HCT116 (cell line): ENCODE results near the gene PSMA6. TPM values are rescaled to one million over a fixed set of nuclear protein-coding genes. Genes with fewer than 3 reads are reported as not detected.

Experiments used
- ATAC-seq: fragments of 200-7000 bp; cut with Tn5 transposase; 2 replicates; pipeline ENCODE4 v1.9.1; 2020; ENCODE audit warnings: mild to moderate bottlenecking, moderate library complexity
- BruUV-seq: library from RNA; stranded (reverse); fragments of 400-500 nt; replicated peaks from 2 replicates; lab custom pipeline; 2021; lab: Mats Ljungman, UMichigan
- CTCF ChIA-PET: fragments of 300-600 bp; sonication (Branson Sonifier 250); formaldehyde crosslinking; loops from one replicate; lab custom pipeline; 2021; ENCODE audit warnings: antibody characterized with exemption; lab: Charles Lee
- POLR2A ChIA-PET: fragments of 300-600, 350-600 bp; sonication (Branson Sonifier 250); formaldehyde crosslinking; loops from one replicate; lab custom pipeline; 2021; ENCODE audit warnings: antibody characterized with exemption; lab: Charles Lee
- RAD21 ChIA-PET, 2 experiments: fragments of 300-600 bp; sonication (Branson Sonifier 250); formaldehyde crosslinking; loops; one replicate each; lab custom pipeline; 2023; ENCODE audit warnings: low total read pairs in 2 of 2; ENCODE audit not compliant: uncharacterized antibody in 2 of 2, unreplicated experiment in 2 of 2, low non-redundant PET in 1 of 2; lab: Charles Lee
- DNase-seq: peaks from one replicate; pipeline ENCODE4 v3.0.0-alpha.2; 2010; ENCODE audit warnings: low read depth, low spot score
- H2AFZ ChIP-seq: fragments of 200-600 bp; shearing (Covaris generic), sonication (generic); 2 replicates; pipeline ENCODE4 v1.6.1; 2017; ENCODE audit warnings: low read depth, mixed run types, mixed read lengths, antibody characterized with exemption, low read length; ENCODE audit not compliant: poor library complexity, severe bottlenecking
- H3K27ac ChIP-seq: 2 replicates; pipeline ENCODE4 v1.5.1; 2012; ENCODE audit warnings: low read depth, low read length
- H3K27me3 ChIP-seq: fragments of 200-600 bp; sonication (generic); 2 replicates; pipeline ENCODE4 v1.6.1; 2016; ENCODE audit warnings: mixed run types, low read length, mixed read lengths; ENCODE audit not compliant: insufficient read depth
- H3K36me3 ChIP-seq, 2 experiments: fragments of 200-500 bp in 1 of 2; fragments of 200-600 bp in 1 of 2; sonication (Bioruptor generic) in 1 of 2; sonication (generic) in 1 of 2; 2 replicates each; pipeline versions ENCODE4 v1.5.1 to v1.6.1; 2014 to 2016; ENCODE audit warnings: low read length in 2 of 2, inconsistent platforms in 1 of 2, mixed read lengths in 1 of 2, mixed run types in 1 of 2; ENCODE audit not compliant: insufficient read depth in 2 of 2, control insufficient read depth in 1 of 2
- H3K4me1 ChIP-seq, 2 experiments: fragments of 200-600 bp in 1 of 2; sonication (generic) in 1 of 2; 2 replicates each; pipeline versions ENCODE4 v1.5.1 to v1.6.1; 2012 to 2017; ENCODE audit warnings: low read length in 2 of 2, inconsistent platforms in 1 of 2, mild to moderate bottlenecking in 1 of 2, mixed read lengths in 1 of 2, mixed run types in 1 of 2, moderate library complexity in 1 of 2; ENCODE audit not compliant: insufficient read depth in 2 of 2, control insufficient read depth in 1 of 2
- H3K4me2 ChIP-seq: fragments of 200-600 bp; sonication (generic); 2 replicates; pipeline ENCODE4 v1.6.1; 2017; ENCODE audit warnings: mixed run types, low read length, mixed read lengths
- H3K4me3 ChIP-seq, 2 experiments: fragments of 200-600 bp in 1 of 2; sonication (generic) in 1 of 2; replicated peaks in 1 of 2; 2 replicates each; pipeline ENCODE4 v1.5.1; 2011 to 2016; ENCODE audit warnings: low read length in 2 of 2, control low read depth in 1 of 2, low read depth in 1 of 2, mild to moderate bottlenecking in 1 of 2, mixed read lengths in 1 of 2, mixed run types in 1 of 2
- H3K79me2 ChIP-seq: fragments of 200-600 bp; sonication (generic); 2 replicates; pipeline ENCODE4 v1.6.1; 2017; ENCODE audit warnings: mild to moderate bottlenecking, mixed run types, low read length, moderate library complexity, mixed read lengths; ENCODE audit not compliant: insufficient read depth
- H3K9ac ChIP-seq: fragments of 200-600 bp; sonication (generic); 2 replicates; pipeline ENCODE4 v1.6.1; 2016; ENCODE audit warnings: low read length, mixed read lengths
- H3K9me2 ChIP-seq: fragments of 200-600 bp; sonication (generic), shearing (Covaris generic); 2 replicates; pipeline ENCODE4 v1.6.1; 2017; ENCODE audit warnings: mixed run types, mild to moderate bottlenecking, moderate library complexity; ENCODE audit not compliant: insufficient read depth
- H3K9me3 ChIP-seq, 2 experiments: fragments of 200-500 bp in 1 of 2; fragments of 200-600 bp in 1 of 2; sonication (Bioruptor generic) in 1 of 2; sonication (generic) in 1 of 2; 2 replicates each; pipeline ENCODE4 v1.6.1; 2014 to 2017; ENCODE audit warnings: low read length in 2 of 2, mixed read lengths in 2 of 2, inconsistent platforms in 1 of 2, low read depth in 1 of 2, mild to moderate bottlenecking in 1 of 2, mixed run types in 1 of 2, moderate library complexity in 1 of 2; ENCODE audit not compliant: control insufficient read depth in 1 of 2, insufficient read depth in 1 of 2
- H4K20me1 ChIP-seq: fragments of 200-600 bp; sonication (generic), shearing (Covaris generic); 2 replicates; pipeline ENCODE4 v1.6.1; 2017; ENCODE audit warnings: mixed run types, mild to moderate bottlenecking, moderate library complexity; ENCODE audit not compliant: insufficient read depth
- ATF3 ChIP-seq: IDR thresholded peaks from 2 replicates; pipeline ENCODE4 v1.6.1; 2012
- CBX3 ChIP-seq: IDR thresholded peaks from 2 replicates; pipeline ENCODE4 v1.6.1; 2012; ENCODE audit warnings: low read depth
- CTCF ChIP-seq, 3 experiments: fragments of 200-600 bp in 1 of 3; sonication (generic) in 1 of 3; IDR thresholded peaks in 2 of 3; conservative IDR thresholded peaks in 1 of 3; 2 replicates each; pipeline ENCODE4 v1.5.1; 2012 to 2017; ENCODE audit warnings: low read depth in 2 of 3, low read length in 2 of 3, antibody characterized with exemption in 1 of 3, borderline replicate concordance in 1 of 3, control low read depth in 1 of 3, mild to moderate bottlenecking in 1 of 3, mixed read lengths in 1 of 3, mixed run types in 1 of 3, moderate library complexity in 1 of 3; ENCODE audit not compliant: insufficient read depth in 1 of 3
- ELF1 ChIP-seq: IDR thresholded peaks from 2 replicates; pipeline ENCODE4 v1.6.1; 2012; ENCODE audit warnings: low read depth, borderline replicate concordance
- EZH2 ChIP-seq: fragments of 200-600 bp; sonication (generic); IDR thresholded peaks from 2 replicates; pipeline ENCODE4 v1.6.1; 2017; ENCODE audit warnings: antibody characterized with exemption, mixed run types
- FOSL1 ChIP-seq: IDR thresholded peaks from 2 replicates; pipeline ENCODE4 v1.6.1; 2012; ENCODE audit warnings: low read depth
- POLR2AphosphoS5 ChIP-seq: IDR thresholded peaks from 2 replicates; pipeline ENCODE4 v1.6.1; 2011; ENCODE audit warnings: mild to moderate bottlenecking, low read depth, low read length, moderate library complexity
- REST ChIP-seq: IDR thresholded peaks from 2 replicates; pipeline ENCODE4 v1.6.1; 2012; ENCODE audit warnings: low read depth
- SIN3A ChIP-seq: IDR thresholded peaks from 2 replicates; pipeline ENCODE4 v1.6.1; 2012; ENCODE audit warnings: low read depth
- SP1 ChIP-seq: IDR thresholded peaks from 2 replicates; pipeline ENCODE4 v1.6.1; 2012; ENCODE audit warnings: low read depth
- SRF ChIP-seq: IDR thresholded peaks from 2 replicates; pipeline ENCODE4 v1.6.1; 2012; ENCODE audit warnings: low read depth
- TCF7L2 ChIP-seq: IDR thresholded peaks from 2 replicates; pipeline ENCODE4 v1.7.0; 2011; ENCODE audit warnings: borderline replicate concordance, inconsistent platforms; ENCODE audit not compliant: insufficient read depth, insufficient read length; ENCODE audit errors: extremely low read depth
- YY1 ChIP-seq: IDR thresholded peaks from 2 replicates; pipeline ENCODE4 v1.6.1; 2011; ENCODE audit warnings: low read length, low read depth, moderate library complexity, mild to moderate bottlenecking; ENCODE audit not compliant: insufficient replicate concordance; ENCODE audit errors: extremely low read depth
- intact Hi-C: fragments of 100-400 bp; cut with micrococcal nuclease; formaldehyde crosslinking; loops from 2 replicates; pipeline ENCODE4 v1.10.0; 2022
- total RNA-seq: library from RNA; stranded (reverse); gene quantifications from one replicate; pipeline ENCODE4 v1.2.1, GENCODE V29; 2021; ENCODE audit not compliant: unreplicated experiment

The PSMA6 gene
- total RNA-seq, 1 experiment from 2014 or later, result 194 TPM

- TF ChIP-seq ATF3 (no peak), EZH2 (no peak), SP1 (no peak)
Measured at GRCh38 chr14:35338731-35339405, 46.7 kb downstream of the PSMA6 start (continued).

- POLR2A ChIA-PET, result no interaction called here
- RAD21 ChIA-PET, result no interaction called here
- H3K4me2 ChIP-seq, result no peak overlapping the region
- intact Hi-C loops, result no loop called here
- no peak overlapping the region for H2AFZ ChIP-seq
- DNase-seq (no peak), ATAC-seq (no peak)
- no peaks in the 10 kb centered on the region for H3K36me3 ChIP-seq
- no peak overlapping the region for H3K9ac ChIP-seq
- peaks cover 50 to 51% of the 10 kb centered on the region in 2 experiments for H3K4me1 ChIP-seq
- CTCF ChIA-PET, result no interaction called here
- no TSS peak for BruUV-seq
- H3K27me3 ChIP-seq, result no peaks in the 10 kb centered on the region
- no peaks in the 10 kb centered on the region for H3K9me2 ChIP-seq
- no peaks in the 10 kb centered on the region for H3K9me3 ChIP-seq
- no peaks in the 10 kb centered on the region for H4K20me1 ChIP-seq
- TF ChIP-seq SIN3A, result no peak
- no peak for TF ChIP-seq FOSL1
- no peak for TF ChIP-seq CBX3
- TF ChIP-seq REST, result no peak
- no peak for TF ChIP-seq SRF
- no peak for TF ChIP-seq CTCF (IDR thresholded peaks at IDR 0.05 in 2 of 3, conservative IDR thresholded peaks at IDR 0.05 in 1 of 3; ENCODE audit: borderline replicate concordance in 1 of 3, insufficient read depth in 1 of 3, low read depth in 2 of 3, low read length in 2 of 3)
- no peak for TF ChIP-seq TCF7L2
- TF ChIP-seq POLR2AphosphoS5, result no peak
- no peak for TF ChIP-seq ELF1
- no peak for TF ChIP-seq YY1
- no peaks in the 10 kb centered on the region for H3K79me2 ChIP-seq
- H3K27ac ChIP-seq, result no peak overlapping the region
- H3K4me3 ChIP-seq, result no peak overlapping the region
Measured at GRCh38 chr14:35339761-35340406, 47.7 kb downstream of the PSMA6 start.
